Measurements from ENCODE around the gene VCL.
"Not testable (repeated sequence)": the region's sequence is repeated elsewhere in the genome, so short reads cannot be mapped to it uniquely, and the experiment has no call there.

VCL gene

DNA sequence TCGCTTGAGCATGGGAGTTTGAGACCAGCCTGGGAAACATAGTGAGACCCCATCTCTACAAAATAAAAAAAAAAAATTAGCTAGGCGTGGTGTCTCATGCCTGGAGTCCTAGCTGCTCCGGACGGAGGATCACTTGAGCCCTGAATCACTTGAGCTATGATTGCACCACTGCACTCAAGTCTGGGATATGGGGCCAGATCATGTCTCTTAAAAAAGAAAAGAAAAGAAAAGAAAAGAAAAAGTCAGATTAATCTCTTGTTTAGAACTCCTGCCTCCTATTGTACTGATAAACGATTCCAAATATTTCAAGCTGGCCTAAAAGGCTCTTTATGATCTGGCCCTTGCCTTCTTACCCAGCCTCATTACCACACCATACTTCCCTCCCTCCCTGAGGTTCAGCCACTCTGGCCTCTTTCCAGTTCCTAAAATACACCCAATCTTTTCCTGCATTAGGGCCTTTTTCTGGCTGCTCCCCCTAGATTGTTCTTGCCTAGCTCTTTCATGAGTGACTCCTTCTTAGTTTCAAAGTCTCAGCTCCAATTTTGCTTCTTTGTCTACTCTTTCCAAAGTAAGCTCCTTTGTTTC is 41.7 kb downstream of the VCL start:
- no peak for DNase-seq (ENCODE audit: low spot score)

DNA sequence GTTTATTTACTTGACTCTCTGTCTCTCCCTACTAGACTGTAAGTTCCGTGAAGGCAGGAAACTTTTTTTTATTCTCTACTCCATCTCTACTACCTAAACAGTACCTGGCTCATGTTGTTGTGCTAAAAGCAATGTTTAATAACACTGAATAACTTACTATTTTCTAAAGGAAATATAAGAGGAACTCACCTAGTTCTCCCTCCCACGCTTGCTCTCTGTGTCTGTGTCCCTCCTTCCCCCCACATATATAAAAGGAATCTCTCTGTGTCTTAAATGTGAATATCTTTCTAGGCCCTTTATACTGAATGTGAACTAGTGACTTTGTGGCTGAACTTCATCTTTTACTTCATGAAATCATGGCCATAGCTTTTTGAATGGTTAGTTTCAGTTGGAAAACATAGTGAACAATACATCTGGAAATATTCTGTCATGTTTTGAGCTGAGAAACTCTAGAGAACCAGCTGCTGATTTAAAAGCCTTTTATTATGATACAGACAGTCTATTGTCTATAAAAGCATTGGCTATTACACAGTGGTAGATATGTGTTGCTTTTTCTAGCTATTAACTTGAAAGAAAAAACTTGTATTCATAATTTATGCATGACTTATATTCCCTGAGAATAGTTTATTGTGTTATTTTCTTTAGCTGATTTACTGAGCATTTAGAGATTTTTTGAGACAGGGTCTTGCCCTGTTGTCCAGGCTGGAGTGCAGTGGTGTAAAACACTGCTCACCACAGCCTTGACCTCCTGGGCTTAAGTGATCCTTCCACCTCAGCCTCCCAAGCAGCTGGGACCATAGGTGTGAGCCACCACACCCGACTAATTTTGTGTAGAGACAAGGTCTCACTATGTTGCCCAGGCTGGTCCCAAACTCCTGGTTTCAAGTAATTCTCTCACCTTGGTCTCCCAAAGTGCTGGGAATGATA is 42.5 kb downstream of the VCL start:
- DNase-seq (ENCODE audit: low spot score): no peak

DNA sequence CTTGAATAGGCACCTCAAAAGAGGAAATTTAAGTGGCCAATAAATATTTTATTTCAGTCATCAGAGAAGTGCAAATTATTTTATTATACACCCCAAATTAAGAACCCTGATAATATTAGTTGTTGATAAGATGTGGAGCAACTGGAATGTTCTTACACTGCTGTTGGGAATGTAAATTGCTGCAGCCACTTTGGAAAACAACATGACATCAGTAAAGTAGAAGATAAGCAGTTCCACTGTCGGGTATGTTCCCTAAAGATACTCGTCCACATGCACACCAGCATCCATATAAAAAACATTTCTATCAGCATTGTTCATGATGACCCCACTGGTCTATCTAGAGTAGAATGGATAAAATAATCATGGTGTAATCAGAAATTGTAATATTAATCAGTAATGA is 46.5 kb downstream of the VCL start:
- no peak for DNase-seq (ENCODE audit: low spot score)

DNA sequence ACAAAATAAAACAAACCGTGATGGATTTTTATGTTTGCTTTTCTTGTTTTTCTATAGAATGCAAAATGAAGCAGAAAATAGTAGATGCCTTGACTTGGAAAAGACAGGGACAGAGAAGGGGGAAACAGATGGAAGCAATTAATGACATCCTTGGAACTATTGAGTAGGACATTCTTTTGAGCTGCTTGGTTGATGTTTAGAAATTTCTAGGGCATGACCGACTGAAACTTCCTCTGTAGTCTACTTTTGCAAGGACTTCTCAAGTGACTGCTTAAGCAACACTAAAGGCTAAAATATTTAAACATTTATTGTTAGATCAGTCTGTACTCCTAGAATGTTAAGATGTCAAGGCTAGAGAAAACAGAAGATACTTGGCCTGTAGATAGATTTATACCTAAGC is 49.4 kb downstream of the VCL start:
- peak; percentile 45 for DNase-seq (ENCODE audit: low spot score)

DNA sequence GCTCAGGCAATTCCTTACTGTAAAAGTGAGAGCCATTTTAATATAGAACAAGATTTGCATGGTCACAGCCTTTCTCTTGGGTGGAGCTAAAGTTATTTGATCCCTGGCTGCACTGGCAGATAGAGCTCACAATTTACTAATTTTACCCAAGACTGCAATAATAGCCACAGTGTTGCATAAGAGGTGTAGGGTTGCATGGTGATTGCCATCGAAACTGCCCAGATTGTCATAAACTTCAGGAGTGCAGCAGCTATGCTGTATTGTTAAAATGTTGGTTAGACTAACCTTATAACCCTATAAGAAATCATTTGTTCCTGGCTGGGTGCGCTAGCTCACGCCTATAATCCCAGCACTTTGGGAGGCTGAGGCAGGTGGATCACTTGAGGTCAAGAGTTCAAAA is 50.0 kb downstream of the VCL start:
- peak; percentile 33 for DNase-seq (ENCODE audit: low spot score)

DNA sequence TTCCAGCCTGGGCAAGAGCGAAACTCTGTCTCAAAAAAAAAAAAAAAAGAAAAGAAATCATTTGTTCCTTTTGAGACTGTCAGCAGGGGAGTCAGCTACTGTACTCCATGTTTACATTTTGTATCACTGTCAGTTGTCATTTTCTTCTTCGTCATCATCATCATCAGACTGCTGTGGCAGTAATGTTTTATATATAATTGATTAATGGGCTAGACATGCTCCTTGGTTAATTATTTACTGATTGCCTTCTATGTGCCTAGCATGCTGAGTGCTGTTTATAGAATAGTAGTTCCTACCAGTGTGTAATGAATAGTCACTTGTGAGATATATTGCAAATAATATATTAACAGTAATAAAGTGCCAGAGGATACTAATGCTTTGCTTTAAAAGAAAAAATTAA is 50.5 kb downstream of the VCL start:
- DNase-seq (ENCODE audit: low spot score): no peak

DNA sequence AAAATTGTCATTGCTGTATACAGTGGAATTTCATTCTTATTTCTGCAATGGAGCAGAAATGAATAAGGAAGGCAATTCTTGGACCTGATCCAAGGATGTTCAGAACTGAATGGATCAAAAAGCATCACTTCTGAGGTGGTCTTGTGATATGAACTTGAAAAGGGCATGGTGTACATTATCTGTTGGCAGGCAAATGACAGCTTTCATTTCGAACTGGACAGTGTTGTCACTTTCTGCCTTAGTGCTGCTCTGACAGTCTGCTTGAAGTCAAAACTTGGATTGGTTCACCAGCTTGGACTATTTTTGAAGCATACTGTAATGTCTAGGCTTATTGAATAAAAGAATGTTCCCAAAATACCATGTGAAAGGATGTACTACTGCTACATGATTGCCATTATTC is 52.0 kb downstream of the VCL start:
- DNase-seq (ENCODE audit: low spot score): no peak

DNA sequence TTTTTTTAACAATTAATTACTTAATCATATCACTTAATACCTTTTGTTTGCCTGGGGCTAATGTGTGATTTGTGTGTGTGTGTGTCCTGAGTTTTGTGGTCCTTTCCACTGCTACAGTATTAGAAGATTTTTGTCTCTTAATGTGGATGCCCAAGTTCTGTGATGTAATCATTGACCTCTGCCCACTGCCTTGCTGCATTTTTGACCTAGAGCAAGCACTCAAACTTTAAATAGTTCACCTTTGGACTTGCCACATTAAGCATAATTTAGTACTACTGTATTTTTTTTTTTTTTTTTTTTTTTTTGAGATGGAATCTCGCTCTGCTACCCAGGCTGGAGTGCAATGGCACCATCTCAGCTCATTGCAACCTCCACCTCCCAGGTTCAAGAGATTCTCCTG is 52.7 kb downstream of the VCL start:
- no peak for DNase-seq (ENCODE audit: low spot score)

DNA sequence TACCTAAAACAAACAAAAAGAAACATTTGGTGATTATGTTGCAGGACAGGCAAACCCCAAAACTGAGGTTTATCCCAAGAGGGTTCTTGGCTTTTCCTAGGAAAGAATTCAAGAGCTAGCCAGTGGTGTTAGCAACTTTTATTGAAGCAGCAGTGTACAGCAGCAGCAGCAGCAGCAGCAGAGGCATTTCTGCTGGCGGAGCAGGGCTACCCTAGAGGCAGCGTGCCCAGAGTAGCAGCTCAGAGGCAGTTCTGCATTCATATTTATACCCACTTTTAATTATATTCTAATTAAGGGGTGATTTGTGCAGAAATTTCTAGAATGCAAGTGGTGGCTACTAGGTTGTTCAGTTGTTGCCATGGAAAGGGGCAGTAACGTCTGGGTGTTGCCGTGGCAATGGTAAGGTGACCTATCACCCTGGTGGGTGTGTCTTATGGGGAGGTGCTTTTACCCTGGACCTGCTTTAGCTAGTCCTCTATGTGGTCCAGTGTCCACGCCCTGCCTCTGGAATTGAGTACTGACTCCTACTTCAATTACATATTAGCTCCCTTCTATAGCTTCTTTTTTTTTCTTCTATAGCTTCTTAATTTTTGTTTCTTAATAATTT is 53.9 kb downstream of the VCL start:
- DNase-seq (ENCODE audit: low spot score): no peak

DNA sequence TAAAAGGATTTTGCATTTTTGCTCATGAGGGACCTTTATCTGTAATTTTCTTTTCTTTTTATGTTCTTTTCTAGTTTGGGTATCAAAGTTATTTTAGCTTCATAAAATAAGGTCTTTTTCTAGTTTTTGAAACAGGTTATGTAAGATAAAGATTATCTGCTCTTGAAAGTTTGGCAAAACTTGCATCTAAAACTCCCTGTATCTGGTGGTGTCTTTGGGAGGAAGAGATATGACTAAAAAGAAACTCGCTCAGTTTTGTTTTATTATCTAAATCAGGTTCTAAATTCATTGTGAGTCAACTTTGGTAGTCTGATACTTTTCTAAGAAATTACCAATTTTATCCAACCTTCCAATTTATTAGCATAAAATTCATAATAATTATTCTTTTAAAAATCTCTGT is 55.1 kb downstream of the VCL start:
- no peak for DNase-seq (ENCODE audit: low spot score)

DNA sequence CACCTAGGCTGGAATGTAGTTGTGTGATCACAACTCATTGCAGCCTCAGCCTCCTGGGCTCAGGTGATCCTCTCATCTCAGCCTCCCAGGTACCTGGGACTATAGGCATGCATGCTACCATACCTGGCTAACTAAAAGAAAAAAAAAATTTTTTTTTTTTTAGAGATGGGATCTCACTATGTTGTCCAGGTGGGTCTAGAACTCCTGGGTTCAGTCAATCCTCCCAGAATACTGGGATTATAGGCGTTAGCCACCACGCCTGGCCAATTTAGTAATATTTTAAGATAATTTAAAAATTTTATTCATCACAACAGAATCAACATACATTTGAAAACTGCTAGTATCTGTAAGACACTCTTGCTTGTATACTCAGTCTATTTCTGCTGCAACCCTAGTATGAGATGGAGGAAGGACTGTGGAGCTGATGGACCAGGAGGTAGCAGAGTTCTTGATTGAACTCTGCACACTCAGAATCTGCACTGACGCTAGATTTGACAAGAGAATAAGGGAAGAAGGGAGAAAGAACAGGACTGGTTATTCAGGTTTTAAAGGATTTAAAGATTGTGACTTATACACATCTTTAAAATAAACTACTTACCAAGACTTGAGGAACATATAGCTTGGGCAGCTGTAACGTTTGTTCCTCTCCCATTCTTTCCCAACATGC is 57.6 kb downstream of the VCL start:
- DNase-seq (ENCODE audit: low spot score): no peak

DNA sequence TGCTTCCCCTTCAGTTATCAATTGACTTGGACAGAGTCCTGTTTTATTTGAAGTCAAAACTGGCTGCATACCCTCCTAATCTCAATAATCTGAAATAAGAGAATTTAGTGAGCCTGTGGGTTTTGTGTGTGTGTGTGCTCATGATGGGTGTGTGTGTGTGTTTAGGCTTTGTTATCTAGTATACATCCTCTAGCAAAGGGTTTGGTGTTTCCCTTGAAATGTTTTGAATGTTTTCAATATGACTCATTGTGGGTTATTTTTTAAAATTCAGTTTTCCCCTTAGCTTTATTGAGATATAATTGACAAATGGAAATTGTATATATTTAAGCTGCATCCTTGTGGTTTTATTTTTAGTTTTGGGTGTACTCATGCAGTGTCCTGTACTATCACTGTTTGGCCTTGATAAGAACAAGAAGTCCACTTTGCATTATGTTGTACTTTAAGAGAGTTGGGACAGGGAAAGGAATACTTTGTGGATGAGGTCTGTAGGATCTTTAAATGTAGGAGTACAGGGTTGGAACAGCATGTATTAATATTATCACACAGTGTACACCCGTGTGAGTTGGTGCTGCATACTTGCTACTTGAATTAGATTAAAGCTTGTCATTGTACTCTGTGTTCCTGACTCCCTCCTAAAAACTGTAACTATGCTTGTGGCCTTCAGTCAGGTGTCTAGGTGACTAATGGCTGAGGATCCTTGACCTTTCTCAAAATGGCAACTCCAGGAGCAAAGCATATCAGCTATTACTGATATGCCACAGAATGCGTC is 58.3 kb downstream of the VCL start:
- DNase-seq (ENCODE audit: low spot score): no peak

DNA sequence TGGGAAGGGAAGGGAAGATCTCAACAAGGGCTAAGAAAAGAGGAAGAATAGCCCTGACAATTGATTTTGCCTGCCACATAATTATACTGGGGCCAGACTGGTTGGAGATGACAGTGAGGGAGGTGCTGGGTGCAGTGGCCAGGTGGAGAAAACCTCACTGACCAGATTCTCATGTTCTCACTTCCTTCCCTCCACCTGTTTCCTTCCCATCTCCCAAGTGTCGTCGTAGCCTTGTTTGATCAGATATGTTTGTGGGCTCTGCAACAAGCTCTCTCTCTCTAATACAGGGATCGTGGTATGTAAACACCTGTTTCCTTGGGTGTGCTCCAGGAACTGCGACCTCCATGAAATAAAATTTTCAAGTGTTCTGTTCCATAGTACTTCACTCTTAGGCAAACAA is 60.2 kb downstream of the VCL start:
- DNase-seq (ENCODE audit: low spot score): no peak

DNA sequence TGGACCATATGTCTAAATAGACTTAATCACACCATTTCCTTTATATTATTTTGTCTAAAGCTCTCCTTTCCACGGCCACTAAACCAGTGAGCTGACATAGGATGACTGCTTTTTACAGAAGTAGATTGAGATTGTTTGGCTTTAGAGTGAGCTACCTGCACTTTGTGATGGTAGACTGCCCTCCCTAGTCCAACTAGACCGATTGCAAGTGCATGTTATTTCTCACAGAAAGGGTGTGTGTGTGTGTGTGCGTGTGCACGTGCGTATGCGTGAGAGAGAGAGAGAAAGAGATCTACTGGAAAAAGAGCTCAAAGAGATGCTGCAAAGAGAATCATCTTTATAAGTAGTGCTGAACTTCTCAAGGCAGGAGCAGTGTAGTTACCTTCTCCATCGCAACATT is 60.7 kb downstream of the VCL start:
- DNase-seq (ENCODE audit: low spot score): no peak

DNA sequence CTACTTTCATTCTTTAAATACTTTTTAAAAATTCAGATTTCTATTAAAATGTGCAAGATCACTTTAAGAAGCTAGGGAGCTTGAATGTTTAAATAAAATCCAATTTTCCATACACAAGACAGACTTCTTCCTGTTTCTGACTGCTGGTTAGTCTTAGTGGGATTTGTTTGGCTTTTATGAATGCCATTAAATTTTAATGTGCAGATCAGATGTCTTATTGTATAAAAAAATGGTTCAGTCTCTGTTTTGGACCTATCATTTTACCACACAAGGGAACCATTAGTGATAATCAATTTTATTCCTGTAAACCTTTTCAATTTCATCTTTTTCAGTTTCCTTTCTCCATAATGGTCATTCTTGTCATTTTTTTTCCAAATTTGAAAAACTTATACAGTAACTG is 63.2 kb downstream of the VCL start:
- no peak for DNase-seq (ENCODE audit: low spot score)

DNA sequence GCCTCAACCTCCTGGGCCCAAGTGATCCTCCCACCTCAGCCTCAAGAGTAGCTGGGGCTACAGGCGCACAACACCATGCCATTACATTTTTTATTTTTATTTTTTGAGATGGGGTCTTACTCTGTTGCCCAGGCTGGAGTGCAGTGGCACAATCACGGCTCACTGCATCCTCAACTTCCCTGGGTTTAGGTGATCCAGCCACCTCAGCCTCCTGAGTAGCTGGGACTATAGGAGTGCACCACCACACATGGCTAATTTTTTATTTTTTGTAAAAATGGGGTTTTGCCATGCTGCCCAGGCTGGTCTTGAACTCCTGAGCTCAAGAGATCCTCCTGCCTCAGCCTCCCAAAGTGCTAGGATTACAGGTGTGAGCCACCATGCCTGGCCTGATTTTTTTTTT is 64.1 kb downstream of the VCL start:
- not testable (repeated sequence) for DNase-seq (ENCODE audit: low spot score)

DNA sequence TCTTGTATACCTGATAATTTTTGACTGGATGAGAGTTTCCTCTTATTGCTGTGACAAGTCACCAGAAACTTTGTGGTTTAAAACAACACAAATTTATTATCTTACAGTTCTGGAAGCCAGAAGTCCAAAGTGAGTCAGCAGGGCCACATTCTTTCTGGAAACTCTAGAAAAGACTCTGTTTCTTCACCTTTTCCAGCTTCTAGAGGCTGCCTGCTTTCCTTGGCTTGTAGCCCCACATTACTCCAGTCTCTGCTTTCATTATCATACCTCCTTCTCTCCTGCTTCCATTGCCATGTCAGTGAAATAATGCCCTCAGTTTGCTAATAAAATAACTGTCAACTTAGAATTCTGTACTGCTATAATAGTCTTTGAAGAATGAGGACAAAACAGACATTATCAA is 65.3 kb downstream of the VCL start:
- no peak for DNase-seq (ENCODE audit: low spot score)

DNA sequence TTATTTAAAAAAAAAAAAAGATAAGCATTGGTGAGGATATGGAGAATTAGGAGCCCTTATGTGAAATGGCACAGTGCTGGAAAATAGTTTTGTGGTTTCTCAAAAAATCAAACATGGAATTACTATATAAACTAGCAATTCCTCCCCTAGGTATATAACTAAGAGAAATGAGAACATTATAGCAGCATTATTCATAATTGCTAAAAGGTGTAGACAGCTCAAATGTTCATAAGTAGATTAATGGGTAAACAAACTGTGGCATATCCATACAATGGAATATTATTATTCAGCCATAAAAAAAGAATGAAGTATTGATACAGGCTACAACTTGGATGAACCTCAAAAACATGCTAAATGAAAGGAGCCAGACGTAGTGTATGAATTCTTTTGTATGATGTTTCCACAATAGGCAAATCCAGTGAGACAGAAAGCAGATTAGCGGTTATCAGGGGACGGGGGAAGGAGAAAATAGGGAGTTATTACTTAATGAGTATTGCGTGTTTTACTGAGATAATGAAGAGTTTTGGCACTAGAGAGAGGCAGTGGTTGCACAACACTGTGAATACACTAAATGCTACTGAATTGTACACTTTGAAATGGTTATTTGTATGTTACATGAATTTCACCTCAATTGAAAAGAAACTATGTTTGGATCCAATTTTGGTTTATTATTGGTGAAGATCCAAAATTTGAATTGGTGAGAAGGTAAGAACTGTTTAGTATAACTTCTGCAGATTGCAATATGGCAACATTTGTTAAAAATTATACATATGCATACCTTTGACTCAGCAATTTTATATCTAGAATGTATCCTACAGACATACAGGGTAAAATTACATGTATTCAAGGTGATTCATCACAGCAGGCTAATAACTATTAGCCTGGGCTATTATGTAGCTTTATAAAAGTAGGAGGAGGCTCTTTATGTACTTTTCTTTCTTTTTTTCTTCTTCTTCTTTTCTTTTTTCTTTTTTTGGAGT is 69.7 kb downstream of the VCL start:
- no peak for DNase-seq (ENCODE audit: low spot score)

DNA sequence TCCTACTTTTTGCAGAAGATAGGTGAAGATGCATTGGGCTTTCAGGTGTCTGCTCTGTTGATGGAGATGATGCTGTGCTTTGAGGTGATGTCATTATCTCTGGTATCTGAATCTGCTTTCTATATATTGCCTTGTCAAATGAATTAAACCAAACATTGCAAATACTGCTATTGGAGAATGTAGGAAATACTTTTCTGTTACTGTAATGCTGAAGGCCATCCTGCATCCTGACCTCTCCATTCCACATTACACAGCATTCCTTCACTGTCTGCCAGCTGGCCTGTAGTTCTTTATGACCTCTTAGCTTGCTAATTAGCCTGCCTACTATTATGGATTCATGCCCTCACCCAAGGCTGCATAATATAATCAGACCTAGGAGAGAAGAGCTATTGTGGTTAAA is 73.2 kb downstream of the VCL start:
- DNase-seq (ENCODE audit: low spot score): peak; percentile 64

DNA sequence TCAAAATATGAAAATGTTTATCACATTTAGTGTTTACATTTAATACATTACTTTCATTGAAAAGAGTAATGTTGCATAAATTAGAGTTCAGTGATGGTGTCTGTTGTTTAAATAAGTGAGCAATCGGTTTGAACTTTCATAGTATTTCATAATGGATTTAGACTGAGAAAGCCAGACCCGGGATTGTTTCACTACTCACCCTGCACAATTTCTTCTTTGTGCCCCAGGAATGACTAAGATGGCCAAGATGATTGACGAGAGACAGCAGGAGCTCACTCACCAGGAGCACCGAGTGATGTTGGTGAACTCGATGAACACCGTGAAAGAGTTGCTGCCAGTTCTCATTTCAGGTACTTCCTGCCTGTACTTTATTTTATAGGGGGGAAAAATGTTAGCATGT is 74.6 kb downstream of the VCL start:
- DNase-seq (ENCODE audit: low spot score): no peak

DNA sequence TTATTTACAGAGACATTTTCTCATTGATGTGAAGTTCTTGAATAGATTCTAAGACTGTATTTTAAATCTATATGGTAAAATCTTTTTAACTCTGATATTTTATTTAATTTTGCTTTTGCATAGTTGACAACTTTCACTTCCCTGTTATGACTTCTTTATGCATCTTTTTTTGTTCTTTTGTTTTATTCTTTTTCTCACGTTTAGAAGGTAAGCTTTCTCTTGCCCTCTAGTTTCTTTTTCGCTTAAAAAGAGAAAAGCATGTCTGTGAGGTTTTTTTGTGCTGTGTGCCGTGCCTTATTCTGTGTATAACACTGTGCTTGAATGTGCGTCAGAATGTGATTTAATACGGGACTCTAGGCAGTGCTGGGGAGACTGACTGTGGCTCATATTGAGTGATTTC is 78.0 kb downstream of the VCL start:
- no peak for DNase-seq (ENCODE audit: low spot score)

Measured in AG08396 (cell line).